ENCODE measurements around the gene GNAT1.

DNA sequence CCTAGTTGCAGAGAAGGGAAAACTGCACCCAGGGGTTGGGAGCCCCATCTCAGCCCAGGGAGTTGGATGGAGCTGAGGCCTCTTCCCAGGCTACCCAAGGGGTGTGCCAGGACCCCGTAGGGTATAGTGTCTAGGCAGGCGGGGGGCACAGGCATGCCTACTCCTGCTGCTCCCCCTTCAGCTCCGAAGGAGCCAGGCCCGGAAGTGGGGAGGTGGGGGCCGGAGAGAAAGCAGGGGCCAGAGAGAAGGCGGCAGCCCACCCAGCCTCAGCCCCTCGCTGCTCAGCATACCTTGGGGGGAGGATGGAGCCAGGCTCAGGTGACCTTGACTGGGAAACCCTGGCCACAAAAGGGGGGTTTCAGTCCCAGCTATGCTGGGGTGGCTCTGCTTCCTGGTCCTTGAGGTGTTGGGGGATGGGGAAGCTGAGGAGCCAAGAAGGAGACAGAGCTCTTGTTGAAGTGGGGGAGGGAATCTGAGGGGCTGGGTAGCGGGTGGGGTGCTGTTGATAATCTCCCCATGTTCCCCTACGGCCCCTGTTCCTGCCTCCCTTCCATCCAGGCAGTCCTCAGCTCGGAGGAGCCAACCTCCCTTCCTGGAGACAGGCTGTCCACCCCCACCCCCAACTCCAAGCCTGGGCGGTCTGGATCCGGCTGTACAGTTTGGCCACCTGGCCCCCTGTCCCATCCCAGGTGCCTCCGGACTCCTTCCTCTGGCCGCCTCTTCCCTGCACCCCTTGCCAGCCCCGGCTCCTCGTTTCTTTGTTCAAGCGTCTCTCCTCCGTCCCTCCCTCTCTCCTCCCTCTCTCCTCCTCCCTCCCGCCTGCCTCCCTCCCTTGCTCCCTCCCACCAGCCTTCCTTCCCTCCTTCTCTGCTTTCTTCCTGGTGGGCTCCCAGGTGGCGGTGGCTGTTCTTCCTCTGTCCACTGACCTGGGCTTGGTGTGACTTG lies 34.6 kb upstream of the GNAT1 start:
- TF ChIP-seq, protein P1, sequence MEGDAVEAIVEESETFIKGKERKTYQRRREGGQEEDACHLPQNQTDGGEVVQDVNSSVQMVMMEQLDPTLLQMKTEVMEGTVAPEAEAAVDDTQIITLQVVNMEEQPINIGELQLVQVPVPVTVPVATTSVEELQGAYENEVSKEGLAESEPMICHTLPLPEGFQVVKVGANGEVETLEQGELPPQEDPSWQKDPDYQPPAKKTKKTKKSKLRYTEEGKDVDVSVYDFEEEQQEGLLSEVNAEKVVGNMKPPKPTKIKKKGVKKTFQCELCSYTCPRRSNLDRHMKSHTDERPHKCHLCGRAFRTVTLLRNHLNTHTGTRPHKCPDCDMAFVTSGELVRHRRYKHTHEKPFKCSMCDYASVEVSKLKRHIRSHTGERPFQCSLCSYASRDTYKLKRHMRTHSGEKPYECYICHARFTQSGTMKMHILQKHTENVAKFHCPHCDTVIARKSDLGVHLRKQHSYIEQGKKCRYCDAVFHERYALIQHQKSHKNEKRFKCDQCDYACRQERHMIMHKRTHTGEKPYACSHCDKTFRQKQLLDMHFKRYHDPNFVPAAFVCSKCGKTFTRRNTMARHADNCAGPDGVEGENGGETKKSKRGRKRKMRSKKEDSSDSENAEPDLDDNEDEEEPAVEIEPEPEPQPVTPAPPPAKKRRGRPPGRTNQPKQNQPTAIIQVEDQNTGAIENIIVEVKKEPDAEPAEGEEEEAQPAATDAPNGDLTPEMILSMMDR (IDR thresholded peaks at IDR 0.05) = no peak
- TF ChIP-seq POLR2A (IDR thresholded peaks at IDR 0.05) (no peak), POLR2AphosphoS5 (IDR thresholded peaks at IDR 0.05) (no peak)

Data from breast epithelium (tissue), 3 donors.